Tibial artery (tissue), 4 donors: ENCODE measurements around the gene TRIM59.
A peak's percentile ranks its signal among the peaks of the same experiment; 100 is the strongest.

ENCODE experiments used
- DNase-seq, 2 donors: peaks; one replicate each; pipeline ENCODE4 v3.0.0-alpha.2; 2019
- H3K27ac ChIP-seq, 2 donors: fragments of 200-600 bp; sonication (generic) in 1 of 2; 1 replicate in 1 of 2; 2 replicates in 1 of 2; pipeline ENCODE4 v1.5.1; 2018 to 2019; ENCODE audit warnings: mild to moderate bottlenecking in 1 of 2
- H3K27me3 ChIP-seq, 2 donors: fragments of 200-600 bp; sonication (generic) in 1 of 2; one replicate each; pipeline versions ENCODE4 v1.5.1 to v1.6.0; 2016 to 2019
- H3K36me3 ChIP-seq, 3 donors: fragments of 200-600 bp; sonication (generic) in 2 of 3; one replicate each; pipeline ENCODE4 v1.5.1; 2016 to 2019; ENCODE audit warnings: mild to moderate bottlenecking in 2 of 3
- H3K4me1 ChIP-seq, 4 donors: fragments of 200-600 bp; sonication (generic) in 2 of 4; 1 replicate in 3 of 4; 2 replicates in 1 of 4; pipeline ENCODE4 v1.5.1; 2016 to 2019
- H3K4me3 ChIP-seq, 2 donors: fragments of 200-600 bp; sonication (generic) in 1 of 2; 1 replicate in 1 of 2; 2 replicates in 1 of 2; pipeline ENCODE4 v1.5.1; 2018 to 2019; ENCODE audit warnings: mild to moderate bottlenecking in 2 of 2
- H3K9me3 ChIP-seq, 3 donors: fragments of 200-600 bp; sonication (generic) in 1 of 3; one replicate each; pipeline ENCODE4 v1.5.1; 2016 to 2019
- intact Hi-C: fragments of 100-400 bp; cut with DNase I; formaldehyde crosslinking; loops from one replicate; pipeline ENCODE4 v1.15.0; 2023; ENCODE audit warnings: low total_unique reads
- TF ChIP-seq, protein P1 (sequence below), 2 experiments: fragments of 200-600 bp in 1 of 2; fragments of 450-650 bp in 1 of 2; IDR thresholded peaks; one replicate each; pipeline ENCODE4 v1.5.1; 2017 to 2019; ENCODE audit warnings: antibody characterized with exemption in 2 of 2, mild to moderate bottlenecking in 1 of 2, moderate library complexity in 1 of 2

TRIM59 gene

DNA sequence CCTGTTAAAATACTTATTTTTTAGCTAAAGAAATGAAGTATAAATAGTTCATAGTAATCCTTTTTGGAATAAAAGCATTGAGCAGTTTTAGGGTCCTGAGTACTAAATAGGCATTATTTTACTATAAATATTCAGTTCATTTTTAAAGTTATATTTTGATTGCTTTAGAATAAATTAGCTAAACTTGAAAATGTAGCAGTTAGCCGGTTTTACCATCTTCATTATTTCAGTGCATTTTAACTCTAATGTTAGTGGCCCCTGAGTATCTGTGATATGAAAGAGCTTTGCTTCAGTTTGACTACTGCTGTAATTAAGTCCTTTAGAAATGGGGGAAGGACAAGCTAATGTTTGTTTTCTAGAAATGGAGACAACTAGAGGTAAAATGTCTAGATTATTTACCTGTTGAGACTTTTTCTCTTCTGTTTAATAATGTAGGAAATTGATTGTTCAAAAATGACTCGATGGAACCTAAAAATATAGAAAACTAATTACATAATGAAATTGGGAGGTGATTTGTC lies 46.5 kb downstream of the TRIM59 start:
- peaks cover 0 to 16% (median 12%) of the 10 kb centered on the region in 4 donors for H3K4me1 ChIP-seq
- DNase-seq = no peak
- H3K27me3 ChIP-seq = no peaks in the 10 kb centered on the region
- H3K9me3 ChIP-seq = no peaks in the 10 kb centered on the region
- H3K27ac ChIP-seq = peak overlapping the region; percentile 87 to 88
- H3K36me3 ChIP-seq = no peaks in the 10 kb centered on the region
- TF ChIP-seq, protein P1, sequence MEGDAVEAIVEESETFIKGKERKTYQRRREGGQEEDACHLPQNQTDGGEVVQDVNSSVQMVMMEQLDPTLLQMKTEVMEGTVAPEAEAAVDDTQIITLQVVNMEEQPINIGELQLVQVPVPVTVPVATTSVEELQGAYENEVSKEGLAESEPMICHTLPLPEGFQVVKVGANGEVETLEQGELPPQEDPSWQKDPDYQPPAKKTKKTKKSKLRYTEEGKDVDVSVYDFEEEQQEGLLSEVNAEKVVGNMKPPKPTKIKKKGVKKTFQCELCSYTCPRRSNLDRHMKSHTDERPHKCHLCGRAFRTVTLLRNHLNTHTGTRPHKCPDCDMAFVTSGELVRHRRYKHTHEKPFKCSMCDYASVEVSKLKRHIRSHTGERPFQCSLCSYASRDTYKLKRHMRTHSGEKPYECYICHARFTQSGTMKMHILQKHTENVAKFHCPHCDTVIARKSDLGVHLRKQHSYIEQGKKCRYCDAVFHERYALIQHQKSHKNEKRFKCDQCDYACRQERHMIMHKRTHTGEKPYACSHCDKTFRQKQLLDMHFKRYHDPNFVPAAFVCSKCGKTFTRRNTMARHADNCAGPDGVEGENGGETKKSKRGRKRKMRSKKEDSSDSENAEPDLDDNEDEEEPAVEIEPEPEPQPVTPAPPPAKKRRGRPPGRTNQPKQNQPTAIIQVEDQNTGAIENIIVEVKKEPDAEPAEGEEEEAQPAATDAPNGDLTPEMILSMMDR (IDR thresholded peaks at IDR 0.05) = no peak
- intact Hi-C loops = loop anchor here (10.0 kb wide), 1 partner anchor 162 kb away; the partner anchor contains the start of gene KPNA4
- H3K4me3 ChIP-seq = peak overlapping the region; percentile 63 to 81

DNA sequence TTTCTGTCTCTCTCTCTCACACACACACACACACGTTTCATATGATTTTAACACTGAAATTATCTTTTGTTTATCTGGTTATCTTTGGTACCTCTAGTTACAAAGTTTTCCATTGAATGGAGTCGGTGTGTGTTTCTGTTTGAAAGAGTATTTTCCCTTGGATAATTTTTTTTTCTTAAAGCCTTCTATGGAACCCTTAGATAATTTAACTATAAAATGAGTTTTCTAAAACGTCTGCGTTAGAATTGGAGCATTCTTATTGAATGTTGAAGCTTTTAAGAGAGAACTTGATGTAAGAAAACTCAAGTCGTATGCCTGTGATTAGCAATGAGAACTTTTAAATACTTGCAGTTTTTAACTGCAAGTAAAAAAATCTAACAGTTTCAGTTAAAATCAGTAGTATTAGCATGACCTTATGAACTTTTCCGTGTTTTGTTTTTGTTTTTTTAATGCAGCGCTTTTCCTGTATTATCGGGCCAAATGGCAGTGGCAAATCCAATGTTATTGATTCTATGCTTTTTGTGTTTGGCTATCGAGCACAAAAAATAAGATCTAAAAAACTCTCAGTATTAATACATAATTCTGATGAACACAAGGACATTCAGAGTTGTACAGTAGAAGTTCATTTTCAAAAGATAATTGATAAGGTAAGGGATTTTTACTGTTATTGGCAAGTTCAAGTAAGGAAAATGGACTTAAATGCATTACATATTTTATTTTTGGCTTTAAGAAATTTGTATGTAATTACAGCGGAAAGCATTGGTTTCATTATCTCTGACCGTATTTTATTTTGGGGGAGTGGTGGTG lies 47.2 kb downstream of the TRIM59 start:
- H3K27me3 ChIP-seq = no peaks in the 10 kb centered on the region
- peak overlapping the region; percentile 63 to 81 for H3K4me3 ChIP-seq
- TF ChIP-seq, protein P1 (IDR thresholded peaks at IDR 0.05) = no peak
- DNase-seq = no peak
- no peaks in the 10 kb centered on the region for H3K36me3 ChIP-seq
- no peaks in the 10 kb centered on the region for H3K9me3 ChIP-seq
- intact Hi-C loops = loop anchor here (10.0 kb wide), 1 partner anchor 162 kb away; the partner anchor contains the start of gene KPNA4
- H3K4me1 ChIP-seq = peaks cover 0 to 17% (median 14%) of the 10 kb centered on the region in 4 donors
- peak overlapping the region; percentile 87 to 88 for H3K27ac ChIP-seq

DNA sequence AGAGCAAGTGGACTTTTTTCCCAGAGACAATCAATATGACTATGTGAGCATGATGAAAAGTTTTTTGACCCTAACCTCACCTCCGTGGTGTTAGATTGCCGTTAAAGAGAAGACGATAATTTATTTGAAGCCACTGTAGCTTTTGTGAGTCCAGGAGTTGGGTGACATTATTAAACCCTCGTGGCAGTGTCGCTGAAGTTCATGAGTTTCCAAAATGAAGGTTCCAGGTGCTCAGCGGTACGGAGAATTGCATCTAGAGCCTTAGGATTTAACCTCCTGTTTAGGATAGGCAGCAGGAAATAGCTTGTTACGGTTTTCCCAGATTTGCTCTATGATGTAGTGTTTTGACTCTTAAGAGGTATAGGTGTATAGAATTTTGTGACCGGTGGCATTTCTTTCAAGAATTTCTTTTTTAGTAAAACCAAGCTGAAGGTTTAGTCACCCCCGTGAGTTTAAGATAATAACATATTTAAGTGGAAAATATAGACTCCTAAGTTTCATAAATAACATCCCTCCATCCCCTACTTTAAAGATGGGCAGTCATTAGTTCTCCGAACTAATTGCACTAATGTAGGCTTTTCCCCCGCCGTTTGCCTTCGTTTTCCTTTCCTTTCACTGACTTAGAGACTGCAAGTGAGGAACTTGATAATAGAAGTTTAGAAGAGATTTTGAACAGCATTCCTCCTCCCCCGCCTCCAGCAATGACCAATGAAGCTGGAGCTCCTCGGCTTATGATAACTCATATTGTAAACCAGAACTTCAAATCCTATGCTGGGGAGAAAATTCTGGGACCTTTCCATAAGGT lies 48.1 kb downstream of the TRIM59 start:
- Histone ChIP-seq H3K36me3 (no peaks in the 10 kb centered on the region), H3K27ac (peak overlapping the region; percentile 87 to 88), H3K4me1 (peaks cover 0 to 17% (median 14%) of the 10 kb centered on the region in 4 donors), H3K9me3 (no peaks in the 10 kb centered on the region), H3K27me3 (no peaks in the 10 kb centered on the region), H3K4me3 (peak overlapping the region; percentile 63 to 81)
- intact Hi-C loops = loop anchor here (10.0 kb wide), 1 partner anchor 163 kb away; the partner anchor contains the start of gene KPNA4
- TF ChIP-seq, protein P1 (IDR thresholded peaks at IDR 0.05) = no peak
- no peak for DNase-seq

- intact Hi-C loops = loop anchor here (10.0 kb wide), 1 partner anchor 164 kb away; the partner anchor contains the start of gene KPNA4
These were observed 48.9 kb downstream of the TRIM59 start for GRCh38 chr3:160400702-160401150.

More at GRCh38 chr3:160400702-160401150, 48.9 kb downstream of the TRIM59 start:
- Histone ChIP-seq H3K27me3 (no peaks in the 10 kb centered on the region), H3K4me3 (peak overlapping the region; percentile 63 to 81), H3K9me3 (no peaks in the 10 kb centered on the region), H3K27ac (peak overlapping the region; percentile 87 to 88), H3K36me3 (no peaks in the 10 kb centered on the region), H3K4me1 (peaks cover 0 to 17% (median 14%) of the 10 kb centered on the region in 4 donors)
- TF ChIP-seq, protein P1 (IDR thresholded peaks at IDR 0.05) = no peak
- peak in 1 of 2 donors; percentile 65 for DNase-seq
